Measurements from ENCODE around the gene PTK6.

Gene PTK6

GRCh38 chr20:63536241-63536977, 767 bp downstream of the PTK6 start:
- Histone ChIP-seq H3K79me2 (ENCODE audit: low read length) (no peaks in the 10 kb centered on the region), H3K4me3 (ENCODE audit: low read length) (no peak overlapping the region), H3K36me3 (replicated peaks; ENCODE audit: insufficient read depth, low read length) (no peaks in the 10 kb centered on the region), H3F3A (ENCODE audit: insufficient read depth, low read length) (0 out of 2 replicates have a peak, but pooled peaks cover 4% of the 10 kb centered on the region), H3K4me2 (ENCODE audit: low read depth, low read length) (no peak overlapping the region), H3K9me2 (replicated peaks; ENCODE audit: insufficient read depth, low read length) (no peaks in the 10 kb centered on the region), H3K27ac (ENCODE audit: low read length) (no peak overlapping the region), H3K4me1 (ENCODE audit: low read length) (peaks cover 7% of the 10 kb centered on the region; the same call in 1 of the 2 replicates), H3K9ac (ENCODE audit: low read length) (no peak overlapping the region), H2AFZ (ENCODE audit: low read length) (no peak overlapping the region), H3K9me3 (replicated peaks; ENCODE audit: insufficient read depth, low read length) (no peaks in the 10 kb centered on the region), H4K20me1 (ENCODE audit: insufficient read depth, low read length) (no peaks in the 10 kb centered on the region), H3K27me3 (replicated peaks; ENCODE audit: insufficient read depth, low read length) (peaks cover 45% of the 10 kb centered on the region)
- TF ChIP-seq, protein P1, sequence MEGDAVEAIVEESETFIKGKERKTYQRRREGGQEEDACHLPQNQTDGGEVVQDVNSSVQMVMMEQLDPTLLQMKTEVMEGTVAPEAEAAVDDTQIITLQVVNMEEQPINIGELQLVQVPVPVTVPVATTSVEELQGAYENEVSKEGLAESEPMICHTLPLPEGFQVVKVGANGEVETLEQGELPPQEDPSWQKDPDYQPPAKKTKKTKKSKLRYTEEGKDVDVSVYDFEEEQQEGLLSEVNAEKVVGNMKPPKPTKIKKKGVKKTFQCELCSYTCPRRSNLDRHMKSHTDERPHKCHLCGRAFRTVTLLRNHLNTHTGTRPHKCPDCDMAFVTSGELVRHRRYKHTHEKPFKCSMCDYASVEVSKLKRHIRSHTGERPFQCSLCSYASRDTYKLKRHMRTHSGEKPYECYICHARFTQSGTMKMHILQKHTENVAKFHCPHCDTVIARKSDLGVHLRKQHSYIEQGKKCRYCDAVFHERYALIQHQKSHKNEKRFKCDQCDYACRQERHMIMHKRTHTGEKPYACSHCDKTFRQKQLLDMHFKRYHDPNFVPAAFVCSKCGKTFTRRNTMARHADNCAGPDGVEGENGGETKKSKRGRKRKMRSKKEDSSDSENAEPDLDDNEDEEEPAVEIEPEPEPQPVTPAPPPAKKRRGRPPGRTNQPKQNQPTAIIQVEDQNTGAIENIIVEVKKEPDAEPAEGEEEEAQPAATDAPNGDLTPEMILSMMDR (IDR thresholded peaks at IDR 0.05; ENCODE audit: low read length): no peak
- TF ChIP-seq EZH2phosphoT487 (IDR thresholded peaks at IDR 0.05; ENCODE audit: low read length) (no peak), EZH2 (optimal IDR thresholded peaks at IDR 0.05; ENCODE audit: low read depth, low read length) (no peak)
- DNase-seq: no peak

GRCh38 chr20:63534831-63535651, 2.1 kb downstream of the PTK6 start:
- no peak overlapping the region for H3K4me2 ChIP-seq (ENCODE audit: low read depth, low read length)
- no peak for DNase-seq
- H3K4me1 ChIP-seq (ENCODE audit: low read length): peaks cover 7% of the 10 kb centered on the region; the same call in 1 of the 2 replicates
- H3K27me3 ChIP-seq (replicated peaks; ENCODE audit: insufficient read depth, low read length): peaks cover 41% of the 10 kb centered on the region
- TF ChIP-seq, protein P1 (IDR thresholded peaks at IDR 0.05; ENCODE audit: low read length): no peak
- TF ChIP-seq EZH2 (optimal IDR thresholded peaks at IDR 0.05; ENCODE audit: low read depth, low read length) (no peak), EZH2phosphoT487 (IDR thresholded peaks at IDR 0.05; ENCODE audit: low read length) (no peak)
- H3K9me2 ChIP-seq (replicated peaks; ENCODE audit: insufficient read depth, low read length): no peaks in the 10 kb centered on the region
- 0 out of 2 replicates have a peak, but pooled peaks cover 4% of the 10 kb centered on the region for H3F3A ChIP-seq (ENCODE audit: insufficient read depth, low read length)
- H2AFZ ChIP-seq (ENCODE audit: low read length): no peak overlapping the region
- H3K9me3 ChIP-seq (replicated peaks; ENCODE audit: insufficient read depth, low read length): no peaks in the 10 kb centered on the region
- no peaks in the 10 kb centered on the region for H3K79me2 ChIP-seq (ENCODE audit: low read length)
- no peak overlapping the region for H3K9ac ChIP-seq (ENCODE audit: low read length)
- H3K27ac ChIP-seq (ENCODE audit: low read length): no peak overlapping the region
- H4K20me1 ChIP-seq (ENCODE audit: insufficient read depth, low read length): no peaks in the 10 kb centered on the region
- H3K4me3 ChIP-seq (ENCODE audit: low read length): no peak overlapping the region
- no peaks in the 10 kb centered on the region for H3K36me3 ChIP-seq (replicated peaks; ENCODE audit: insufficient read depth, low read length)

GRCh38 chr20:63534427-63534830, 2.7 kb downstream of the PTK6 start:
- DNase-seq: no peak
- H3K79me2 ChIP-seq (ENCODE audit: low read length): no peaks in the 10 kb centered on the region
- H3K4me1 ChIP-seq (ENCODE audit: low read length): peaks cover 7% of the 10 kb centered on the region; the same call in 1 of the 2 replicates
- TF ChIP-seq EZH2phosphoT487 (IDR thresholded peaks at IDR 0.05; ENCODE audit: low read length) (no peak), EZH2 (optimal IDR thresholded peaks at IDR 0.05; ENCODE audit: low read depth, low read length) (no peak)
- TF ChIP-seq, protein P1 (IDR thresholded peaks at IDR 0.05; ENCODE audit: low read length): no peak
- no peak overlapping the region for H3K9ac ChIP-seq (ENCODE audit: low read length)
- peaks cover 41% of the 10 kb centered on the region for H3K27me3 ChIP-seq (replicated peaks; ENCODE audit: insufficient read depth, low read length)
- no peaks in the 10 kb centered on the region for H3K9me3 ChIP-seq (replicated peaks; ENCODE audit: insufficient read depth, low read length)
- no peak overlapping the region for H2AFZ ChIP-seq (ENCODE audit: low read length)
- H3K27ac ChIP-seq (ENCODE audit: low read length): no peak overlapping the region
- no peak overlapping the region for H3K4me2 ChIP-seq (ENCODE audit: low read depth, low read length)
- 0 out of 2 replicates have a peak, but pooled peaks cover 4% of the 10 kb centered on the region for H3F3A ChIP-seq (ENCODE audit: insufficient read depth, low read length)
- no peaks in the 10 kb centered on the region for H3K9me2 ChIP-seq (replicated peaks; ENCODE audit: insufficient read depth, low read length)
- H3K4me3 ChIP-seq (ENCODE audit: low read length): no peak overlapping the region
- no peaks in the 10 kb centered on the region for H3K36me3 ChIP-seq (replicated peaks; ENCODE audit: insufficient read depth, low read length)
- H4K20me1 ChIP-seq (ENCODE audit: insufficient read depth, low read length): no peaks in the 10 kb centered on the region

Measured in MM.1S (cell line).